Heart left ventricle (tissue), 13 donors: ENCODE results near the gene PRKAG2.

Experiments
- CTCF ChIP-seq, 12 donors: fragments of 200-600 bp; sonication (generic) in 4 of 12; IDR thresholded peaks; one replicate each; pipeline versions ENCODE4 v1.5.0 to v1.8.0; 2018 to 2022; ENCODE audit warnings: antibody characterized with exemption in 12 of 12, mild to moderate bottlenecking in 5 of 12
- POLR2A ChIP-seq, 2 donors: fragments of 450-650 bp; IDR thresholded peaks; one replicate each; pipeline ENCODE4 v1.6.1; 2017; ENCODE audit warnings: antibody characterized with exemption in 2 of 2, mild to moderate bottlenecking in 2 of 2, moderate library complexity in 2 of 2
- donor health status: ischemic (EF 13 %, LVEDD 7.1; RV severe dilation, severe dysfunction).
- donor health status: DM: no; HTN: yes; CAD: no.
- donor health status: DM: no; HTN: no; CAD: no.
- donor health status: ischemic (EF 25% LVEDD 6.9; RV normal size, moderate dysfunction).
- donor health status: ischemic (EF 25% LVEDD 5.7; RV mildly dilated, moderate dysfunction).
- donor health status: ischemic (EF 35%, LVEDD 5.7; RV mildly dilated, moderate dysfunction).
- donor health status: nonischemic (EF 11% LVEDD 7.7; RV severe dilation, severe dysfunction).
- donor health status: DM: yes; HTN: yes; CAD: no.
- donor health status: PGD.
- donor health status: ischemic (EF 29% LVEDD 5.4; RV normal size, mild dysfunction).
- donor health status: nonischemic (EF 23%, LVEDD 6.1; RV moderate dilation, normal function).

GRCh38 chr7:151660141-151660540 is 216.8 kb downstream of the PRKAG2 start:
- TF ChIP-seq CTCF (IDR thresholded peaks at IDR 0.05), result no peak
- TF ChIP-seq POLR2A (IDR thresholded peaks at IDR 0.05), result no peak
